SK-MEL-5 (cell line): Measurements from ENCODE around the gene TMEM209. TPM values are rescaled to one million over a fixed set of nuclear protein-coding genes. Genes with fewer than 3 reads are reported as not detected.

ENCODE experiments used
- DNase-seq: peaks from one replicate; pipeline ENCODE4 v3.0.0-alpha.2; 2016; ENCODE audit warnings: low read depth, low spot score
- in situ Hi-C: cut with HindIII; loops from 2 replicates; pipeline ENCODE4 v1.10.0; 2016; ENCODE audit warnings: low sequenced_read_pairs, high pct_unique_total_duplicates, low pct_unique_long_range_greater_than_20kb
- total RNA-seq: library from RNA; depleted of rRNA; stranded (reverse); fragments of >200 nt; shearing (Covaris generic); gene quantifications from 2 replicates; pipeline ENCODE4 v1.2.3, GENCODE V29; 2014

Gene TMEM209
- total RNA-seq, 1 experiment from 2014 or later: 31.0 TPM

- no peak for DNase-seq
- in situ Hi-C loops: no loop called here
Observed at GRCh38 chr7:130224210-130224609, 19.0 kb upstream of the TMEM209 start.

GRCh38 chr7:130223646-130224045 lies 18.4 kb upstream of the TMEM209 start:
- DNase-seq: no peak
- in situ Hi-C loops: no loop called here

- no peak for DNase-seq
- in situ Hi-C loops: no loop called here
Observed at GRCh38 chr7:130221746-130222145, 16.5 kb upstream of the TMEM209 start.

GRCh38 chr7:130219871-130220270 lies 14.7 kb upstream of the TMEM209 start:
- in situ Hi-C loops: no loop called here
- DNase-seq: no peak

- DNase-seq: no peak
- in situ Hi-C loops: no loop called here
Observed at GRCh38 chr7:130218806-130219620, 13.8 kb upstream of the TMEM209 start.

- in situ Hi-C loops: no loop called here
Observed at GRCh38 chr7:130216750-130217149, 11.5 kb upstream of the TMEM209 start.

GRCh38 chr7:130216025-130216424 lies 10.8 kb upstream of the TMEM209 start:
- DNase-seq: peak; percentile 28
- in situ Hi-C loops: no loop called here

More at GRCh38 chr7:130216750-130217149, 11.5 kb upstream of the TMEM209 start:
- DNase-seq: peak; percentile 30

- DNase-seq: no peak
- in situ Hi-C loops: no loop called here
Observed at GRCh38 chr7:130213828-130214227, 8.6 kb upstream of the TMEM209 start.

GRCh38 chr7:130210181-130210935 lies 5.2 kb upstream of the TMEM209 start:
- in situ Hi-C loops: no loop called here
- DNase-seq: peak; percentile 72

GRCh38 chr7:130208516-130208915 lies 3.3 kb upstream of the TMEM209 start:
- DNase-seq: no peak
- in situ Hi-C loops: no loop called here

- no peak for DNase-seq
- in situ Hi-C loops: no loop called here
Observed at GRCh38 chr7:130207642-130208041, 2.4 kb upstream of the TMEM209 start, which contains the start of gene SSMEM1. Gene SSMEM1 (plus strand): TSS chr7:130207860. CDS start chr7:130207911, 51 bp downstream.

- in situ Hi-C loops: no loop called here
- DNase-seq: no peak
Observed at GRCh38 chr7:130207033-130207432, 1.8 kb upstream of the TMEM209 start.

- in situ Hi-C loops: no loop called here
- no peak for DNase-seq
Observed at GRCh38 chr7:130201796-130202195, 3.4 kb downstream of the TMEM209 start.

- DNase-seq: no peak
- in situ Hi-C loops: no loop called here
Observed at GRCh38 chr7:130197094-130197493, 8.1 kb downstream of the TMEM209 start.

- in situ Hi-C loops: no loop called here
- DNase-seq: no peak
Observed at GRCh38 chr7:130196476-130196875, 8.7 kb downstream of the TMEM209 start.

GRCh38 chr7:130195396-130195795 lies 9.8 kb downstream of the TMEM209 start:
- DNase-seq: no peak
- in situ Hi-C loops: no loop called here

GRCh38 chr7:130191791-130192190 lies 13.4 kb downstream of the TMEM209 start:
- in situ Hi-C loops: no loop called here
- DNase-seq: no peak

GRCh38 chr7:130189343-130189742 lies 15.9 kb downstream of the TMEM209 start:
- in situ Hi-C loops: no loop called here
- no peak for DNase-seq

GRCh38 chr7:130187360-130187759 lies 17.8 kb downstream of the TMEM209 start:
- in situ Hi-C loops: no loop called here
- DNase-seq: no peak
